GM12873 (cell line): Measurements from ENCODE around the gene TRIM7.

Experiments used
- TF ChIP-seq, protein P1 (sequence below): IDR thresholded peaks from 2 replicates; pipeline ENCODE4 v1.5.1; 2012; ENCODE audit warnings: low read depth, mild to moderate bottlenecking, moderate library complexity, low read length, control low read depth; ENCODE audit not compliant: insufficient read depth; ENCODE audit errors: missing control alignments

Gene TRIM7

DNA sequence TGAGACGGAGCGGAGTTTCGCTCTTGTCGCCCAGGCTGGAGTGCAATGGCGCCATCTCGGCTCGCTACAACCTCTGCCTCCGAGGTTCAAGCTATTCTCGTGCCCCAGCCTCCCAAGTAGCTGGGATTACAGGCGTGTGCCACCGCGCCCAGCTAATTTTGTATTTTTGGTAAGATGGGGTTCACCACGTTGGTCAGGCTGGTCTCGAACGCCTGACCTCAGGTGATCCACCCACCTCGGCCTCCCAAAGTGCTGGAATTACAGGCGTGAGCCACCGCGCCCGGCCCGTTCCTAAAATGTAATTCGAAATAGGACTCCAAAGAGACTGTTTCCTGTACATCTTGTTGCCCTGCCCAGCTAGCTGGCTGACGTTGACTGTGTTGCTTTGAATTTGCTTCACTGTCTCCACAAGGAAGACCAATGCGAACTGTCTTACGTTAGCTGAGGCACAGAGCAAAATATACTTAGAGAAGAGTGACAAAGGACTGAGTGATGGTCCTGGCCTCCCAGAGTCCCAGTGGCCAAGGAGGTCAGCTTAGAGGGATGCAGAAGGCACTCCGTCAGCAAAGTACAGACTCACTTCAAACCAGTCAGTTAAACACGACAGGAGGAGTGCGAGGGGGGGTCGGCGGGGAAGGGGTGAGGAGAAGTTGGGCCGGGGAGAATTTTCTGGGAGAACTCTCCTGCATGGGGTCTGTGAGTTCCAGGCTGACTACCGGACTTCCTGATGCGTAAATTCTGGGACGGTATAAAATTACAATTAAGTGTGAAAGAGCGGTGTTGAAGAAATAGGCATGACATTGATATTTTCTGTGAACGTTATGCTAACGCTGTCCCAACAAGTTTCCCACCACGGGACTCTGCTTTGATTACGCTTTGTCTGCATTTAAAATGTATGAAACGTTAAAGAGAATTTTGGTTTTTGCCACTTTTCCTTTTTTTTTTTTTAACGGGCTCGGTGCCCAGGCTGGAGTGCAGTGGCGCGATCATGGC is 11.3 kb upstream of the TRIM7 start:
- TF ChIP-seq, protein P1, sequence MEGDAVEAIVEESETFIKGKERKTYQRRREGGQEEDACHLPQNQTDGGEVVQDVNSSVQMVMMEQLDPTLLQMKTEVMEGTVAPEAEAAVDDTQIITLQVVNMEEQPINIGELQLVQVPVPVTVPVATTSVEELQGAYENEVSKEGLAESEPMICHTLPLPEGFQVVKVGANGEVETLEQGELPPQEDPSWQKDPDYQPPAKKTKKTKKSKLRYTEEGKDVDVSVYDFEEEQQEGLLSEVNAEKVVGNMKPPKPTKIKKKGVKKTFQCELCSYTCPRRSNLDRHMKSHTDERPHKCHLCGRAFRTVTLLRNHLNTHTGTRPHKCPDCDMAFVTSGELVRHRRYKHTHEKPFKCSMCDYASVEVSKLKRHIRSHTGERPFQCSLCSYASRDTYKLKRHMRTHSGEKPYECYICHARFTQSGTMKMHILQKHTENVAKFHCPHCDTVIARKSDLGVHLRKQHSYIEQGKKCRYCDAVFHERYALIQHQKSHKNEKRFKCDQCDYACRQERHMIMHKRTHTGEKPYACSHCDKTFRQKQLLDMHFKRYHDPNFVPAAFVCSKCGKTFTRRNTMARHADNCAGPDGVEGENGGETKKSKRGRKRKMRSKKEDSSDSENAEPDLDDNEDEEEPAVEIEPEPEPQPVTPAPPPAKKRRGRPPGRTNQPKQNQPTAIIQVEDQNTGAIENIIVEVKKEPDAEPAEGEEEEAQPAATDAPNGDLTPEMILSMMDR: no peak

DNA sequence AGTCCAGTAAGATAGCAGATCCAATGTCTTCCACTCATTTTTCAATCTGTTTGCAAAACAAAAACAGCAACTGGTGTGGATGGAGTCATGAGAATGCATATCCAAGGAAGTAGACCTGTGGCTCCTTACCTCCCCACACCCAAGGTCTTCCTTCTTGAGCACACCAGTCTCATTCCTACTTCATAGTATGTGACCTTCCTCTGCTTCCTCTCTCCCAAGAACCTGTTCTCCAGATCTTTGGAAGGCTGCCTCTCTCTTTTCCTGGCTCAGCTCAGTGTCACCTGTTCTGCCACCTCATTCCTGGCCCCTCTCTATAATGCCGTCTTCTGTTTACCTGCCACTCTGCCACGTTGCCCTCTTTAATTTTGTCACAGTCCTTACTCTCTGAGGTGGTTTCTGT is 7.9 kb upstream of the TRIM7 start:
- TF ChIP-seq, protein P1: no peak

DNA sequence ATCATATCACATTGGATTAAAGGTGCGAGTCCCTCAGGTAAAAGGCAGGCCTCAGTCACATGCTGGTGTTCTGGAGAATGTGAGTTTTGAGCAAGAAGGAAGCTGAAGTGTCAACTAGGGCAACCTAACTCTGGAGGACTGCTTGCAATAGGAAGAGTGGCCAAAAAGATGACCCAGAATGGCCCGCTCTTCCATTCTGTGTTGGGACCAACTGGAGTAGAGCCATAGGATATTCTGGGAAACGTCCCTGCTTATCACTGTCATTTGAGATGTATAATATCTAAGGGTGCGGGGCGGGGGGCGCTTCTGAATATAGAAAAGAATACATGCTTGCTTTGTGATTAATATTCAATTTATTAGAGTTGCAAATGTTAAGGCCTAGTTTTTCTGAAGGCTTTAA is 7.1 kb upstream of the TRIM7 start:
- TF ChIP-seq, protein P1: no peak

DNA sequence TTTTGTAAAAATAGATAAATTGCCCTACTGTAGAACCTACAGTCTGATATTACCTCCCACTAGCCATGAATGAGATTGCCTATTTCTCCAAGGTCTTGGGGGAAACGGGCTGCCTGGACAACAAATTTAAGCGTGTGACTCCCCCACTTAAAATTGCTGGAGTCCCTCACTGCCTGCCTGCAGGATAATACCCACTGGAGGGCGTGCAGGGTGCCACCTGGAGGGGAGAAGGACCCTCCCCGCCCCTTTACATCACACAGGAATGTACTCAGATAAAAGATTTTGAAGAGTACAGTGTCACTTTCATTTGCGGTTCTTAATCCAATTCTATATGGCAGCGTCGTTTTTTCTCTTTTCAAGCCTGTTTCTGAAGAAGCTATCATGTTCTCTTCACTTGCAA is 6.2 kb upstream of the TRIM7 start:
- TF ChIP-seq, protein P1: no peak

DNA sequence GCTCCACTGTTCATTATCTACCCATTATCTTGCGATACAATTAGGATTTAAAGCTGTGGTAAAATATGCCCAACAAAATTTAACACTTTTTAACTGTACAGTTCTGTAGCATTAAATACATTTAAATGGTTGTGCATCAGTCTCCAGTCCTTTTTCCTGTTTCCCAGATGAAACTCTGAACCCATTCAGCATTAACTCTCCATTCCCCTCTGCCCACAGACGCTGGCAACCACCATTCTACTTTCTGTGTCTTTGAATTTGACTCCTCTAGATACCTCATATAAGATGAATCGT is 2.9 kb upstream of the TRIM7 start:
- TF ChIP-seq, protein P1: no peak

DNA sequence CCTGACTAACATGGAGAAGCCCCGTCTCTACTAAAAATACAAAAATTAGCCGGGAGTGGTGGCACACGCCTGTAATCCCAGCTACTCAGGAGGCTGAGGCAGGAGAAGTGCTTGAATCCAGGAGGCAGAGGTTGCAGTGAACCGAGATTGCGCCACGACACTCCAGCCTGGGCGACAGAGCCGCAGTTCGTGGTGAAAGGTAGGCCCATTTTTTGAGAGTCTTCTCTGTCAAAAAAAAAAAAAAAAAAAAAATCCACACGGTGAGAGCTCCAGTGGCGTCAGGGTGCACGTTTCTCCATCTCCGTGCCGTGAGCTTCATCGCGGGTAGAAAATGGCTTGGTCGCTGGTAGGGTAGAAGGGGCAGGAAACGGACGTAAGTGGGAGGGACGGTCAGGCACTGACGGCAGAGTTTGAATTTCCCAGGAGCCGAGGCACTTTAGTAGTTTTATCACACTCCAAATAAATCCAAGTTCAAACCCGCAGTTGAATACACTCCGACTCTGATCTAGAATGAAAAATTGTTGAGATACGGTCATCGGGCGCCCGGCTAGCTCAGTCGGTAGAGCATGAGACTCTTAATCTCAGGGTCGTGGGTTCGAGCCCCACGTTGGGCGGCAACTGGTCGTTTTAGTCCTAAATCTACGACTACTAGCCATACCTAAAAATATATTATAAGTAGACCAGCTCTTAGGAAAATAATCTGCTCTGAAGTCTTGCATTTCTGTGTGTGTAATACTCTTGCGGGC is 2.4 kb upstream of the TRIM7 start:
- TF ChIP-seq, protein P1: no peak

DNA sequence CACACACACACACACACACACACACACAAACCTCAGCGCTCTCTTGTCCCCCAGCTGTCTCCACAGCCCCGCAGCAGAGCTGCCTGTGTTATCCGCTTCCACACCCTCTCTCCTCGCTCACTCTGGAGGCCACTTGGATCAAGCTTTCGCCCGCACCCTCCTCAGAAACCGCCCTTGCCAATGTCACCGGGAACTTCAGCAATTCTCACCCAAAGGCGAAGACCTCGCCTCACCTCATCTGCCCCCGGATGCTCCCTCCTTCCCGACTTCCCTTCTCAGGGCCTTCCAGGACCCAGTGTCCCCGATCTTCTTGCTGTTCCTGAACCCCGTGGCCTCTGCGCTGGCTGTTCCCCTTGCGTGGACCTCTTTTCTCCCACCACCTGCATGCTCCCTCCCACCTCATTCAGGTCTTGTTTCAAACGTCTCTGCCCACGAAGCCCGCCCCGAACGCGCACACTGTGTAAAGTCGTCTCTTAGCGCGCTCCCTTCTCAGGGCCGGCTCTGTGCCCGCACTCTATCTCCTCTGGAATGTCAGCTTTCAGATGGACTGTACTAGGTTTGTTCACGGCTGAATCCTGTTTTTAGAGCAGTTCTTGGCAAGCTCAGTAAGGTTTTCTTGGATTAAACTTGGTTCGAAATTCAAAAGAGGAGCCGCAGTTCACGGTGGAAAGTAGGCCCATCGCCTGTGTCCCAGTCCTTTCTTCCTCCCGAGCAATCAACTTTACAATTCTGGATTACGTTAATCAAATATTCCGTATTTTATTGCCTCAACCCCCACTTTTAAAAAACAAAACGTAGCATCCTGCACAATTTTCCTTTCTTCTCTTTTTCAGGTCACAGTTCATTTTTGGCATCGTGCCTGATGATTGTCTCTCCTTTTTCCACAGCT is 1.0 kb upstream of the TRIM7 start:
- TF ChIP-seq, protein P1: no peak
